WTC11 (cell line): ENCODE results near the gene CUL9. TPM values are rescaled to one million over a fixed set of nuclear protein-coding genes. Genes with fewer than 3 reads are reported as not detected.

Experiments
- ATAC-seq: fragments of 200-7000 bp; cut with Tn5 transposase; 2 replicates; pipeline ENCODE4 v1.10.0; 2021; ENCODE audit warnings: mild to moderate bottlenecking, moderate library complexity
- CTCF ChIA-PET: fragments of 300-600 bp; sonication (Branson Sonifier 250); formaldehyde crosslinking; loops from one replicate; lab custom pipeline; 2021; ENCODE audit warnings: antibody characterized with exemption; lab: Charles Lee
- POLR2A ChIA-PET: fragments of 350-600 bp; sonication (Branson Sonifier 250); formaldehyde crosslinking; loops from one replicate; lab custom pipeline; 2021; ENCODE audit warnings: antibody characterized with exemption; lab: Charles Lee
- DNase-seq: peaks from one replicate; pipeline ENCODE4 v3.0.0; 2021; ENCODE audit warnings: low spot score
- H3K27ac Mint-ChIP-seq: 2 replicates; pipeline ENCODE4 v1.8.0; 2021; ENCODE audit warnings: mixed read lengths
- H3K27me3 Mint-ChIP-seq: 2 replicates; pipeline ENCODE4 v1.8.0; 2021; ENCODE audit warnings: low read depth, mild to moderate bottlenecking, moderate library complexity, mixed read lengths
- H3K36me3 Mint-ChIP-seq: 2 replicates; pipeline ENCODE4 v1.8.0; 2021; ENCODE audit warnings: mixed read lengths
- H3K4me1 Mint-ChIP-seq: 2 replicates; pipeline ENCODE4 v1.8.0; 2022; ENCODE audit warnings: mixed read lengths
- H3K4me3 Mint-ChIP-seq: 2 replicates; pipeline ENCODE4 v1.8.0; 2021; ENCODE audit warnings: mild to moderate bottlenecking, moderate library complexity, mixed read lengths
- H3K9me3 Mint-ChIP-seq: 2 replicates; pipeline ENCODE4 v1.8.0; 2021; ENCODE audit warnings: mixed read lengths
- CREB1 ChIP-seq: sonication (generic); formaldehyde crosslinking; IDR thresholded peaks from 2 replicates; pipeline ENCODE4 v1.8.0; 2023; ENCODE audit warnings: mild to moderate bottlenecking, missing genetic modification reagents
- CREM ChIP-seq: sonication (generic); formaldehyde crosslinking; IDR thresholded peaks from 2 replicates; pipeline ENCODE4 v1.8.1; 2022; ENCODE audit warnings: mild to moderate bottlenecking, missing genetic modification reagents, moderate library complexity
- FOXK1 ChIP-seq: sonication (generic); formaldehyde crosslinking; IDR thresholded peaks from 2 replicates; pipeline ENCODE4 v1.8.0; 2022; ENCODE audit warnings: mild to moderate bottlenecking, moderate library complexity, missing genetic modification reagents
- FOXP1 ChIP-seq: sonication (generic); formaldehyde crosslinking; IDR thresholded peaks from 2 replicates; pipeline ENCODE4 v1.8.0; 2022; ENCODE audit warnings: missing genetic modification reagents, mild to moderate bottlenecking, moderate library complexity, borderline replicate concordance
- HMGA2 ChIP-seq: fragments of 250-450 bp; sonication (Bioruptor Pico); IDR thresholded peaks from 2 replicates; pipeline ENCODE4 v1.4.0; 2021; ENCODE audit warnings: mild to moderate bottlenecking, moderate library complexity
- MLX ChIP-seq: sonication (generic); formaldehyde crosslinking; IDR thresholded peaks from 2 replicates; pipeline ENCODE4 v1.8.1; 2023; ENCODE audit warnings: mild to moderate bottlenecking, missing genetic modification reagents, moderate library complexity
- MXD4 ChIP-seq: fragments of 250-450 bp; sonication (Bioruptor Pico); IDR thresholded peaks from 2 replicates; pipeline ENCODE4 v1.8.0; 2021; ENCODE audit warnings: mild to moderate bottlenecking, moderate library complexity, borderline replicate concordance
- NFYB ChIP-seq: sonication (generic); formaldehyde crosslinking; conservative IDR thresholded peaks from 2 replicates; pipeline ENCODE4 v1.8.0; 2022; ENCODE audit warnings: low read depth, missing genetic modification reagents
- NR1H2 ChIP-seq: sonication (generic); formaldehyde crosslinking; IDR thresholded peaks from 2 replicates; pipeline ENCODE4 v1.9.0; 2021; ENCODE audit warnings: mild to moderate bottlenecking, moderate library complexity, missing genetic modification reagents
- NR2C2 ChIP-seq: sonication (generic); formaldehyde crosslinking; IDR thresholded peaks from 2 replicates; pipeline ENCODE4 v1.8.0; 2022; ENCODE audit warnings: mild to moderate bottlenecking, missing genetic modification reagents
- ZBTB21 ChIP-seq: sonication (generic); formaldehyde crosslinking; IDR thresholded peaks from 2 replicates; pipeline ENCODE4 v1.8.1; 2023; ENCODE audit warnings: mild to moderate bottlenecking, missing genetic modification reagents, borderline replicate concordance
- ZNF121 ChIP-seq: sonication (generic); formaldehyde crosslinking; IDR thresholded peaks from 2 replicates; pipeline ENCODE4 v1.8.0; 2023; ENCODE audit warnings: missing genetic modification reagents
- ZNF317 ChIP-seq: sonication (generic); formaldehyde crosslinking; IDR thresholded peaks from 2 replicates; pipeline ENCODE4 v1.8.1; 2023; ENCODE audit warnings: low read depth, mild to moderate bottlenecking, moderate library complexity, missing genetic modification reagents, borderline replicate concordance
- ZNF423 ChIP-seq: fragments of 250-450 bp; sonication (Bioruptor Pico); IDR thresholded peaks from 2 replicates; pipeline ENCODE4 v2.1.2; 2022; ENCODE audit warnings: mild to moderate bottlenecking, moderate library complexity
- ZSCAN18 ChIP-seq: fragments of 250-450 bp; sonication (Bioruptor Pico); IDR thresholded peaks from 2 replicates; pipeline ENCODE4 v2.1.2; 2022; ENCODE audit warnings: mild to moderate bottlenecking, moderate library complexity
- total RNA-seq: library from RNA; stranded (reverse); gene quantifications from 3 replicates; pipeline ENCODE4 v1.2.3, GENCODE V29; 2021
- TF ChIP-seq, protein P1 (sequence below): sonication (generic); formaldehyde crosslinking; IDR thresholded peaks from 2 replicates; pipeline ENCODE4 v1.8.1; 2022; ENCODE audit warnings: low read depth, mild to moderate bottlenecking, moderate library complexity, missing genetic modification reagents, borderline replicate concordance
- TF ChIP-seq, protein P2 (sequence below): sonication (generic); formaldehyde crosslinking; IDR thresholded peaks from 2 replicates; pipeline ENCODE4 v1.8.1; 2022; ENCODE audit warnings: mild to moderate bottlenecking, missing genetic modification reagents, moderate library complexity, borderline replicate concordance
- TF ChIP-seq, protein P3 (sequence below): sonication (generic); formaldehyde crosslinking; IDR thresholded peaks from 2 replicates; pipeline ENCODE4 v1.8.0; 2022; ENCODE audit warnings: mild to moderate bottlenecking, missing genetic modification reagents

Gene CUL9
- total RNA-seq, 1 experiment from 2014 or later: 15.2 TPM

DNA sequence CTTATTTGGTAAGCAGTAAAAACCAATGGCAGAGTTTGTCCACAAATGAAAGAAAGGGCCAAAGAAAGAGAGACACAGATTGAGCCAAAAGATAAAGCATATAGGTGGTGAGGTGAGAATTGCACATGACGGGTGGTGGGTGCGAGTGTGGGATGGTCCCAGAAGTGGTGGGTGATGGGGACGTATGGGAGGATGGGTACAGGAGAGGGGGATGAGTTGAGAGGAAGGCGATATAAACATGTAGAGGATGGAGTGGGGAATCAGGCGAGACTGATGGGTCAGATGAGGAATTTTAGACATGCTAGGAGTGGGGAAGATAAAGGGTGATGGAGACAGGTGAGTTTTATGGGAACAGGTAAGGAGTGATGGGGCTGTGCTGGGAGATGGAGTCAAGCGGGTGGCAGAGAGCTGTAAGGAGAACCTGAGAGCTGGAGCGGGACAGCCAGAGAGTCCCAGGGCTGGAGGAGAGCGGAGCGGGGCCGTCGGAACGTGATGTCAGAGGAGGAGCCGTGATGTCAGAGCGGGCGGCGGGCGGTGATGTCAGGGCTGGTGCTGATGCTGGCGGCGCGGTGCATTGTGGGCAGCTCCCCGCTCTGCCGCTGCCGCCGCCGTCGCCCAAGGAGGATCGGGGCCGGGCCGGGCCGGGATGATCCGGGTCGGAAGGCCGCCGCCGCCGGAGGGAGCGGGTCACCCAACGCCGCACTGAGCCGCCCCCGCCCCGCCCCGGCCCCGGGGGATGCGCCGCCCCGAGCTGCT lies 61.1 kb downstream of the CUL9 start, which contains the start of gene TTBK1:
Gene TTBK1, plus strand, starts transcription at position 574 of the 756 bp plus-strand sequence. CDS start 3,180 bp downstream, outside the sequence.
- Mint-ChIP-seq H3K4me1 (peaks cover 12% of the 10 kb centered on the region), H3K4me3 (no peak within 1 kb of the TSS), H3K36me3 (no peaks in the 10 kb centered on the region), H3K9me3 (peaks cover 4% of the 10 kb centered on the region; the same call in 1 of the 2 replicates), H3K27ac (no peak within 1 kb of the TSS), H3K27me3 (peaks cover 12% of the 10 kb centered on the region)
- TF ChIP-seq NR2C2 (CRISPR knock-in tag) (no peak), ZNF423 (CRISPR knock-in tag) (no peak), ZBTB21 (CRISPR knock-in tag) (peak; percentile 98), HMGA2 (CRISPR knock-in tag) (no peak), CREB1 (CRISPR knock-in tag) (no peak), MLX (CRISPR knock-in tag) (no peak), NR1H2 (CRISPR knock-in tag) (no peak), NFYB (CRISPR knock-in tag) (no peak), CREM (CRISPR knock-in tag) (peak; percentile 63; the same call in 1 of the 2 replicates)
- TF ChIP-seq, protein P1, sequence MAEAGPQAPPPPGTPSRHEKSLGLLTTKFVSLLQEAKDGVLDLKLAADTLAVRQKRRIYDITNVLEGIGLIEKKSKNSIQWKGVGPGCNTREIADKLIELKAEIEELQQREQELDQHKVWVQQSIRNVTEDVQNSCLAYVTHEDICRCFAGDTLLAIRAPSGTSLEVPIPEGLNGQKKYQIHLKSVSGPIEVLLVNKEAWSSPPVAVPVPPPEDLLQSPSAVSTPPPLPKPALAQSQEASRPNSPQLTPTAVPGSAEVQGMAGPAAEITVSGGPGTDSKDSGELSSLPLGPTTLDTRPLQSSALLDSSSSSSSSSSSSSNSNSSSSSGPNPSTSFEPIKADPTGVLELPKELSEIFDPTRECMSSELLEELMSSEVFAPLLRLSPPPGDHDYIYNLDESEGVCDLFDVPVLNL (CRISPR knock-in tag): no peak
- TF ChIP-seq, protein P2, sequence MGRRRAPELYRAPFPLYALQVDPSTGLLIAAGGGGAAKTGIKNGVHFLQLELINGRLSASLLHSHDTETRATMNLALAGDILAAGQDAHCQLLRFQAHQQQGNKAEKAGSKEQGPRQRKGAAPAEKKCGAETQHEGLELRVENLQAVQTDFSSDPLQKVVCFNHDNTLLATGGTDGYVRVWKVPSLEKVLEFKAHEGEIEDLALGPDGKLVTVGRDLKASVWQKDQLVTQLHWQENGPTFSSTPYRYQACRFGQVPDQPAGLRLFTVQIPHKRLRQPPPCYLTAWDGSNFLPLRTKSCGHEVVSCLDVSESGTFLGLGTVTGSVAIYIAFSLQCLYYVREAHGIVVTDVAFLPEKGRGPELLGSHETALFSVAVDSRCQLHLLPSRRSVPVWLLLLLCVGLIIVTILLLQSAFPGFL (CRISPR knock-in tag): no peak
- POLR2A ChIA-PET: no interaction called here
- DNase-seq: peak; percentile 51
- CTCF ChIA-PET: interaction anchor here (3.9 kb wide), 1 partner anchor 14 kb away, joined by 26 read pairs; the partner anchor contains the start of gene DNPH1
- no peak for ATAC-seq

GRCh38 chr6:43243664-43244321 lies 61.8 kb downstream of the CUL9 start:
- Mint-ChIP-seq H3K4me3 (no peak overlapping the region), H3K27me3 (peaks cover 14% of the 10 kb centered on the region), H3K9me3 (peaks cover 4% of the 10 kb centered on the region; the same call in 1 of the 2 replicates), H3K27ac (no peak overlapping the region), H3K4me1 (peaks cover 14% of the 10 kb centered on the region), H3K36me3 (no peaks in the 10 kb centered on the region)
- TF ChIP-seq, protein P3, sequence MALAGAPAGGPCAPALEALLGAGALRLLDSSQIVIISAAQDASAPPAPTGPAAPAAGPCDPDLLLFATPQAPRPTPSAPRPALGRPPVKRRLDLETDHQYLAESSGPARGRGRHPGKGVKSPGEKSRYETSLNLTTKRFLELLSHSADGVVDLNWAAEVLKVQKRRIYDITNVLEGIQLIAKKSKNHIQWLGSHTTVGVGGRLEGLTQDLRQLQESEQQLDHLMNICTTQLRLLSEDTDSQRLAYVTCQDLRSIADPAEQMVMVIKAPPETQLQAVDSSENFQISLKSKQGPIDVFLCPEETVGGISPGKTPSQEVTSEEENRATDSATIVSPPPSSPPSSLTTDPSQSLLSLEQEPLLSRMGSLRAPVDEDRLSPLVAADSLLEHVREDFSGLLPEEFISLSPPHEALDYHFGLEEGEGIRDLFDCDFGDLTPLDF (CRISPR knock-in tag): no peak
- TF ChIP-seq ZSCAN18 (CRISPR knock-in tag) (no peak), FOXP1 (CRISPR knock-in tag) (no peak), ZNF317 (CRISPR knock-in tag) (no peak), ZNF121 (CRISPR knock-in tag) (no peak), MXD4 (CRISPR knock-in tag) (no peak), FOXK1 (no peak)
- TF ChIP-seq, protein P1 (CRISPR knock-in tag): no peak
- CTCF ChIA-PET: interaction anchor here (0.6 to 3.9 kb wide), 2 partner anchors 15 kb away, joined by 3 to 26 read pairs; partner anchors contain the start of gene DNPH1
- no peak for DNase-seq
- POLR2A ChIA-PET: no interaction called here
- ATAC-seq: 0 out of 2 replicates have a peak, but pooled peaks have one; percentile 2
